Measurements from ENCODE around the gene CNTN2.
A peak's percentile ranks its signal among the peaks of the same experiment; 100 is the strongest.

Gene CNTN2

GRCh38 chr1:205057808-205058575 is 15.0 kb downstream of the CNTN2 start:
- DNase-seq = no peak

- DNase-seq = no peak
Measured at GRCh38 chr1:205058853-205059252, 15.8 kb downstream of the CNTN2 start.

GRCh38 chr1:205059660-205060059 is 16.6 kb downstream of the CNTN2 start:
- DNase-seq = no peak

DNA sequence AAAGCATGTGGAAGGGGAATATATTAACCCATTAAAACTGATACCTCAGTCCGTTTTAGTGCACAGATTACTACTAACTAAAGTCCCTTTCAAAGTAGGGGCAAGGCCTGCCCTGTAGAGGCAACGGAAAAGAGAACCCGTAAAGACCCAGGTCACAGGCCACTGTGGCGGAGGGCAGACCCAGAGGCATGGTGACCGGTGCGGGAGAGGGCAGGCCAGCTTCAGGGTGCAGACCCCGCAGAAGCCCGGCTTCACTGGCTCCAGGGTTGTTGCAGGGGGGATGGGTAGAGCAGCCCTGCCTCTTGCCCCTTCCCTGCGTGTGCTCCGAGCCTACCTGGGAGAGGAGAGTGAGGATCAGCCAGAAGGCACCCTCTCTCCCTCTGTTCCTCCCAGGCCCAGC is 17.7 kb downstream of the CNTN2 start:
- DNase-seq = no peak

- no peak for DNase-seq
Measured at GRCh38 chr1:205061227-205061626, 18.2 kb downstream of the CNTN2 start.

GRCh38 chr1:205061665-205062069 is 18.7 kb downstream of the CNTN2 start:
- peak; percentile 70 to 81 (median 80) for DNase-seq

DNA sequence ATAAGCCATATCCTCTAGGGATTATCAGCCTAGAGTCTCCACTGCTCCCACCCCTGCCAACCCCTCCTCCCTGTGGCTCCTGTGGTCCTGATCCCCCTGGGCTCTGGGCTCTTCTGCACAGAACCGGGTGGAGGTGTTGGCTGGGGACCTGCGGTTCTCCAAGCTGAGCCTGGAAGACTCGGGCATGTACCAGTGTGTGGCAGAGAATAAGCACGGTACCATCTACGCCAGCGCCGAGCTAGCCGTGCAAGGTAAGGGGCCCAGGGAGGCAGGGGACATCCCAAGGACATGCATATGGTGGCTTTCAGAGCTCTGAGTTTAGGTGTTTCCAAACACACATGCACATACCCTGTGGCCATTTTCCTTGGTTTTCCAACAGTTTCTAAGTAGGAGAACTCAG is 19.3 kb downstream of the CNTN2 start:
- no peak for DNase-seq

- DNase-seq = no peak
Measured at GRCh38 chr1:205062895-205063294, 19.9 kb downstream of the CNTN2 start.

DNA sequence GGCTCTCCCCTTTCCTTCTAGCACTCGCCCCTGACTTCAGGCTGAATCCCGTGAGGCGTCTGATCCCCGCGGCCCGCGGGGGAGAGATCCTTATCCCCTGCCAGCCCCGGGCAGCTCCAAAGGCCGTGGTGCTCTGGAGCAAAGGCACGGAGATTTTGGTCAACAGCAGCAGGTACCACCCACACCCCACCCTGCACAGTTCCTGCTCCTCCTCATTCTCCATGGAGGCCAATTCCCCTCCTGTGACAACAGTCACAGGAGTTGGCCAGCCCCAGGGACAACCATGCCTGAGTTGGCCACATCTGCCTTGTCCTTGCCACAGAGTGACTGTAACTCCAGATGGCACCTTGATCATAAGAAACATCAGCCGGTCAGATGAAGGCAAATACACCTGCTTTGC is 21.3 kb downstream of the CNTN2 start:
- no peak for DNase-seq

- DNase-seq = no peak
Measured at GRCh38 chr1:205064741-205065316, 21.8 kb downstream of the CNTN2 start.

DNA sequence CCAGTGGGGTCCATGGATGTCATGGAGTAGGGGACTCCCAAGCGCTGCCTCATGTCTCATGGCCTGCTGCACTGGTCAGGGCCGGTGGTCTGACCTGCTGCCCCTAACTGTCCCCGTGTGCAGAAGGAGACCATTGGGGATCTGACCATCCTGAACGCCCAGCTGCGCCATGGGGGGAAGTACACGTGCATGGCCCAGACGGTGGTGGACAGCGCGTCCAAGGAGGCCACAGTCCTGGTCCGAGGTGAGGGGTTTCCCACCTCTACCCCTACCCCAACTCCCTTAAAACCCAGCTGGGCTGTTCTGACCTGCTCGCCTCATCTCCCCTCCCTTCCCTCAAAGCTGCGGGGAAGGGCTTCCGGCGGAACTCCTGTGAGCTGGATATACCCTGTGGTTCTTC is 22.7 kb downstream of the CNTN2 start:
- DNase-seq = no peak

DNA sequence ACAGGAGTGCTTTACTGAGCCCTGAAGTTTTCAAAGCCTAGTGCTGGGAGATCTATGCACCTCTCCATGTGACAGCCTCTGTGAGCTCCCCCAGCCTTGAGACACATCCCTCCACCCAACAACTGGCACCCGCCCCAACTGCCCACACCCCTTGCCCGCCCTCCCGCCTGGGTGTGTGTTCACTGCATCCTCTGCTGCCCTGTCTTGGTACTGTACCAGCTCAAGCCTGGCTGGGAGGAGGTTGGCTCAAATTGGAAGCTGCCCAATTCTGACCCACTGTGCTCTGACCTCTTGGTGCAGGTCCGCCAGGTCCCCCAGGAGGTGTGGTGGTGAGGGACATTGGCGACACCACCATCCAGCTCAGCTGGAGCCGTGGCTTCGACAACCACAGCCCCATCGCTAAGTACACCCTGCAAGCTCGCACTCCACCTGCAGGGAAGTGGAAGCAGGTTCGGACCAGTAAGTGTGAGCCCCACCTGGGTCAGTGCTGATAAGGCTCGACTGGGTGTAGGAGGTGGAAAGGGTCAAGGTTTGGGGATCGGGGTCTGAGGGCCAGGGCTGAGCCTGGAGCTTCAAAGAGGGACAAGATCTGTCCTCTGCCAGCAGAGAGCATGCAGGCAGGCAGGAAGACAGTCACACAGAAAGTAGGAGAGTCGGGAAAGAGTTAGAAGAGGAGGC is 23.3 kb downstream of the CNTN2 start:
- DNase-seq = peak in 1 of 3 donors; percentile 15

DNA sequence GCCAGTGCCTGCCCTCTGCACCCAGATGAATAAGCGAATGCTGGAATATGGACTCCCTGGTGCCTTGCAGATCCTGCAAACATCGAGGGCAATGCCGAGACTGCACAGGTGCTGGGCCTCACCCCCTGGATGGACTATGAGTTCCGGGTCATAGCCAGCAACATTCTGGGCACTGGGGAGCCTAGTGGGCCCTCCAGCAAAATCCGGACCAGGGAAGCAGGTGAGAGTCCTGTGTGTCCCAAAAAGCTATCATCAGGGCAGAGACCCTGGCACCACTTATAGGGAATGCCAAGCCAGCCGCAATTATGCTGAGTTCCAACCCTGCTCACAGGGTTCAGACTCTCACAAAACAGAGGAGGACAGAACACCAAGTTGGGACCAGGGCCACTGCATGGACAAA is 24.0 kb downstream of the CNTN2 start:
- DNase-seq = no peak

GRCh38 chr1:205068001-205068400 is 25.0 kb downstream of the CNTN2 start:
- DNase-seq = no peak

DNA sequence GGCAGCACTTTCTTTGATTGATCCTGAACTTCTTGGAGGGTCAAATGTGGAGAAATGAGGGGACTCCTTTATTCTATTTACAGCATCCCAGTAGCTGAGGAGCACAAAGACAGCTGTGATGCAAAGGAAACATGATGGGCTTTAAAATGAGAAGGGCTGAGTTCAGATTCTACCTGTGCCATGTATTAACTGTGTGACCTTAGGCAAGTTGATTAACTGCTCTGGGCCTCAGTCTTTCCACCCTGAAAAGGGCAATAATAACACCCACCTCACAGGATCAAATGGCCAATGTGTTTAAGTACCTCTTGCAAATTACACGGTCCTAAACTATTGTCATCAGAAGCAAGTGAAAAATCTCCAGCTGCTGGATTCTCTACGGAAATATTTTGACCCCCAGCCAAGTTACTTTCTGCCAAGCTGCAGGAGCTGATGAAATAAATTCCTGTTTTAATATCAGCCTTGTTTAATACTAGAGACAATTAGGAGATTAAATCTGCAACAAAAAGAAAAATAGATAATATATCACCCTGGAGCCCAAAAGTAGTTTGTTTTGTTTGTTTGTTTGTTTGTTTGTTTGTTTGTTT is 25.5 kb downstream of the CNTN2 start:
- no peak for DNase-seq

GRCh38 chr1:205069371-205070125 is 26.5 kb downstream of the CNTN2 start:
- no peak for DNase-seq

DNA sequence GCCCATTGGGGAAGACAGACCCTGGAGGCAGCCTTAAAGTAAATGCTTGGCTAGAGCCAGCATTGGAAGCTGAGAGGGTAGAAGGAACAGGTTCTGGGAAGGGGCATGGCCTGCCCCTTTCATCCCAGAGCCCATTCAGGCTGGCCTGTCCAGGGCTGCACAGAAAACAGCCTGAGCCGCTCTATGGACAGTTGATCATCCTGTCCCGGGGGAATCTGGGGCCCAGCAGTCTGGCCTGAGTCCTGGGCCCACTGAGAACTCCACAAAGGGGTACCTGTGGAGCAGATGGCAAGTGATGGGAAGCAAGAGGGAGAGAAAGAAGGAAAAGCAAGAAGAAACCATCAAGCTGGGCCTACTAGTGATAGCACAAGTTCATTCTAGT is 28.0 kb downstream of the CNTN2 start:
- no peak for DNase-seq

DNA sequence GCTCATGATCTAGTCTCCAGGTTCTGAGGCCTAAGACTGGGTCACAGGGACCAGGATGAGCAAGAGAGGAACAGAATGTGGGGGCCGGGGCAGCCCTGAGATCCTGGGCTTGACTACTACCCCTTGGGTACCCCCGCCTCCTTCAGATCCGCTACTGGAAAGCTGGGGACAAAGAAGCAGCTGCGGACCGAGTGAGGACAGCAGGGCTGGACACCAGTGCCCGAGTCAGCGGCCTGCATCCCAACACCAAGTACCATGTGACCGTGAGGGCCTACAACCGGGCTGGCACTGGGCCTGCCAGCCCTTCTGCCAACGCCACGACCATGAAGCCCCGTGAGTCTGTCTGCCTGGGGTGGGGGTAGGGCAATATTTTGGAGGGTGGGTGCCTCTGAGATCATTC is 28.8 kb downstream of the CNTN2 start:
- no peak for DNase-seq

- no peak for DNase-seq
Measured at GRCh38 chr1:205072286-205072685, 29.3 kb downstream of the CNTN2 start.

GRCh38 chr1:205072881-205073280 is 29.9 kb downstream of the CNTN2 start:
- DNase-seq = no peak

GRCh38 chr1:205073511-205073910 is 30.5 kb downstream of the CNTN2 start:
- DNase-seq = no peak

- no peak for DNase-seq
Measured at GRCh38 chr1:205074084-205074483, 31.1 kb downstream of the CNTN2 start.

DNA sequence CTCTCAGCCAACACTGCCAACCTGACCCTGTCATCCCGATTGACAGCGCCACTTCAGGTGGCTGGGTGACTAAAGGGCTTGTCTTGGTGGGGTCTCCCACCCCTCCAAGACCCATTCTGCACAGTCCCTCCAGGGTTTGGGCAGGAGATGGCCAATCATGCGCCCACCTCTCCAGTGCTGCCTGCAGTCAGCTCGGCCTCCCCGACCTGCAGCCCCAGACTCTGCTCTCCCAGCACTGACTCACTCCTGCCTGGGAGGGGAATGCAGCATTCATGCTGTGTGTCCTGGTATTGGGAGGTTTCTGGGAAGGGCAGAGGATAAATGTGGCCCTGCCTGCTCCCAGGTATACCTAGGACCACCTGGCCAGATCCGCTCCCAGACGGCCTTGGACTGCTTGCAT is 31.5 kb downstream of the CNTN2 start:
- no peak for DNase-seq
